ENCODE measurements around the gene SLIT3. TPM values are rescaled to one million over a fixed set of nuclear protein-coding genes. Genes with fewer than 3 reads are reported as not detected.

Gene SLIT3
- total RNA-seq, 1 donor from 2014 or later: 0.22 TPM

- Mint-ChIP-seq H3K4me3 (no peak overlapping the region), H3K27ac (no peak overlapping the region), H3K4me1 (no peaks in the 10 kb centered on the region), H3K9me3 (peaks cover 5% of the 10 kb centered on the region), H3K36me3 (no peaks in the 10 kb centered on the region), H3K27me3 (ENCODE audit: insufficient read depth, low read depth) (peaks cover 4% of the 10 kb centered on the region)
- no peak overlapping the region for H3K4me2 ChIP-seq
- no peaks in the 10 kb centered on the region for H3K79me2 ChIP-seq (ENCODE audit: low read depth)
- no peak overlapping the region for H2AFZ ChIP-seq (replicated peaks)
- H3K4me1 ChIP-seq: no peaks in the 10 kb centered on the region
- no peak overlapping the region for H3K27ac ChIP-seq
- H3K9ac ChIP-seq: no peak overlapping the region
- H3K9me3 ChIP-seq (ENCODE audit: low read depth): no peaks in the 10 kb centered on the region
- H3K27me3 ChIP-seq: no peaks in the 10 kb centered on the region
- H3K36me3 ChIP-seq: no peaks in the 10 kb centered on the region
- DNase-seq (ENCODE audit: low spot score): peak; percentile 8
- no peak for TF ChIP-seq EZH2phosphoT487 (IDR thresholded peaks at IDR 0.05)
- TF ChIP-seq, protein P1, sequence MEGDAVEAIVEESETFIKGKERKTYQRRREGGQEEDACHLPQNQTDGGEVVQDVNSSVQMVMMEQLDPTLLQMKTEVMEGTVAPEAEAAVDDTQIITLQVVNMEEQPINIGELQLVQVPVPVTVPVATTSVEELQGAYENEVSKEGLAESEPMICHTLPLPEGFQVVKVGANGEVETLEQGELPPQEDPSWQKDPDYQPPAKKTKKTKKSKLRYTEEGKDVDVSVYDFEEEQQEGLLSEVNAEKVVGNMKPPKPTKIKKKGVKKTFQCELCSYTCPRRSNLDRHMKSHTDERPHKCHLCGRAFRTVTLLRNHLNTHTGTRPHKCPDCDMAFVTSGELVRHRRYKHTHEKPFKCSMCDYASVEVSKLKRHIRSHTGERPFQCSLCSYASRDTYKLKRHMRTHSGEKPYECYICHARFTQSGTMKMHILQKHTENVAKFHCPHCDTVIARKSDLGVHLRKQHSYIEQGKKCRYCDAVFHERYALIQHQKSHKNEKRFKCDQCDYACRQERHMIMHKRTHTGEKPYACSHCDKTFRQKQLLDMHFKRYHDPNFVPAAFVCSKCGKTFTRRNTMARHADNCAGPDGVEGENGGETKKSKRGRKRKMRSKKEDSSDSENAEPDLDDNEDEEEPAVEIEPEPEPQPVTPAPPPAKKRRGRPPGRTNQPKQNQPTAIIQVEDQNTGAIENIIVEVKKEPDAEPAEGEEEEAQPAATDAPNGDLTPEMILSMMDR (IDR thresholded peaks at IDR 0.05): peak; percentile 46
- H4K20me1 ChIP-seq (ENCODE audit: low read depth): no peaks in the 10 kb centered on the region
- no peak overlapping the region for H3K4me3 ChIP-seq
- H3F3A ChIP-seq (ENCODE audit: low read depth): no peaks in the 10 kb centered on the region
Measured at GRCh38 chr5:169265888-169266287, 35.1 kb downstream of the SLIT3 start.

GRCh38 chr5:169263591-169263990 is 37.3 kb downstream of the SLIT3 start:
- H3K4me3 ChIP-seq: no peak overlapping the region
- no peaks in the 10 kb centered on the region for H3K27me3 ChIP-seq

GRCh38 chr5:169260896-169261569 is 39.9 kb downstream of the SLIT3 start:
- Histone ChIP-seq H3K9ac (no peak overlapping the region), H3K4me3 (no peak overlapping the region), H3K79me2 (ENCODE audit: low read depth) (no peaks in the 10 kb centered on the region), H3K27ac (no peak overlapping the region), H3K9me3 (ENCODE audit: low read depth) (no peaks in the 10 kb centered on the region), H2AFZ (replicated peaks) (no peak overlapping the region), H3K4me1 (no peaks in the 10 kb centered on the region), H3K36me3 (no peaks in the 10 kb centered on the region), H3K4me2 (no peak overlapping the region), H3F3A (ENCODE audit: low read depth) (no peaks in the 10 kb centered on the region), H3K27me3 (no peaks in the 10 kb centered on the region), H4K20me1 (ENCODE audit: low read depth) (no peaks in the 10 kb centered on the region)
- Mint-ChIP-seq H3K4me3 (no peak overlapping the region), H3K27ac (peak overlapping the region; percentile 27), H3K4me1 (peaks cover 2% of the 10 kb centered on the region), H3K9me3 (peaks cover 4% of the 10 kb centered on the region), H3K27me3 (ENCODE audit: insufficient read depth, low read depth) (no peaks in the 10 kb centered on the region), H3K36me3 (peaks cover 2% of the 10 kb centered on the region)
- TF ChIP-seq EZH2 (IDR thresholded peaks at IDR 0.05) (no peak), EZH2phosphoT487 (IDR thresholded peaks at IDR 0.05) (no peak)
- TF ChIP-seq, protein P1 (IDR thresholded peaks at IDR 0.05): no peak
- DNase-seq (ENCODE audit: low spot score): no peak

More at GRCh38 chr5:169263591-169263990, 37.3 kb downstream of the SLIT3 start:
- Histone ChIP-seq H4K20me1 (ENCODE audit: low read depth) (no peaks in the 10 kb centered on the region), H3K36me3 (no peaks in the 10 kb centered on the region), H3K4me2 (no peak overlapping the region), H3K9ac (no peak overlapping the region), H3K79me2 (ENCODE audit: low read depth) (no peaks in the 10 kb centered on the region), H3F3A (ENCODE audit: low read depth) (no peaks in the 10 kb centered on the region), H3K4me1 (no peaks in the 10 kb centered on the region), H2AFZ (replicated peaks) (no peak overlapping the region), H3K9me3 (ENCODE audit: low read depth) (no peaks in the 10 kb centered on the region), H3K27ac (no peak overlapping the region)
- DNase-seq (ENCODE audit: low spot score): no peak
- Mint-ChIP-seq H3K4me3 (no peak overlapping the region), H3K36me3 (peaks cover 2% of the 10 kb centered on the region), H3K27me3 (ENCODE audit: insufficient read depth, low read depth) (no peaks in the 10 kb centered on the region), H3K27ac (no peak overlapping the region), H3K9me3 (peaks cover 1% of the 10 kb centered on the region), H3K4me1 (peaks cover 2% of the 10 kb centered on the region)
- TF ChIP-seq, protein P1 (IDR thresholded peaks at IDR 0.05): no peak
